ENCODE results near the gene ITPRID1. TPM values are rescaled to one million over a fixed set of nuclear protein-coding genes. Genes with fewer than 3 reads are reported as not detected.

ITPRID1 gene
- total and polyA plus RNA-seq, 2 experiments from 2014 or later: not detected

- Histone ChIP-seq H3K9me3 (ENCODE audit: low read depth) (no peaks in the 10 kb centered on the region), H3F3A (ENCODE audit: insufficient read depth) (no peaks in the 10 kb centered on the region), H3K4me1 (ENCODE audit: insufficient read depth) (no peaks in the 10 kb centered on the region), H2AFZ (no peak overlapping the region), H3K9me2 (ENCODE audit: insufficient read depth) (no peaks in the 10 kb centered on the region), H3K9ac (no peak overlapping the region), H4K20me1 (ENCODE audit: insufficient read depth) (no peaks in the 10 kb centered on the region), H3K4me2 (ENCODE audit: unreplicated experiment) (no peak overlapping the region), H3K36me3 (ENCODE audit: low read depth) (no peaks in the 10 kb centered on the region), H3K4me3 (no peak overlapping the region), H3K27ac (no peak overlapping the region), H3K27me3 (replicated peaks; ENCODE audit: insufficient read depth) (no peaks in the 10 kb centered on the region), H3K79me2 (ENCODE audit: insufficient read depth) (no peaks in the 10 kb centered on the region)
- no peak for TF ChIP-seq EZH2phosphoT487 (IDR thresholded peaks at IDR 0.05; ENCODE audit: insufficient read depth, low read depth)
- TF ChIP-seq EZH2 (IDR thresholded peaks at IDR 0.05; ENCODE audit: insufficient read depth, poor library complexity, severe bottlenecking): no peak
- peak; percentile 2 for DNase-seq
- 1 to 4% methylated on average over 6 of the region's 6 CpGs for WGBS, 2 experiments (ENCODE audit: low coverage in 1 of 2, low lambda C conversion rate in 2 of 2, missing lambda C conversion rate in 2 of 2)
- in situ Hi-C loops (cut with MboI): no loop called here
These were observed 35.2 kb upstream of the ITPRID1 start for GRCh38 chr7:31478721-31479120.

GRCh38 chr7:31487071-31487470, 26.8 kb upstream of the ITPRID1 start:
- Histone ChIP-seq H3K79me2 (ENCODE audit: insufficient read depth) (no peaks in the 10 kb centered on the region), H3K27ac (no peak overlapping the region), H3K4me3 (no peak overlapping the region), H4K20me1 (ENCODE audit: insufficient read depth) (no peaks in the 10 kb centered on the region), H3K9ac (no peak overlapping the region), H3K4me1 (ENCODE audit: insufficient read depth) (no peaks in the 10 kb centered on the region), H3K4me2 (ENCODE audit: unreplicated experiment) (no peak overlapping the region), H3F3A (ENCODE audit: insufficient read depth) (no peaks in the 10 kb centered on the region), H3K27me3 (replicated peaks; ENCODE audit: insufficient read depth) (no peaks in the 10 kb centered on the region), H2AFZ (no peak overlapping the region), H3K9me2 (ENCODE audit: insufficient read depth) (no peaks in the 10 kb centered on the region), H3K9me3 (ENCODE audit: low read depth) (no peaks in the 10 kb centered on the region), H3K36me3 (ENCODE audit: low read depth) (no peaks in the 10 kb centered on the region)
- TF ChIP-seq EZH2 (IDR thresholded peaks at IDR 0.05; ENCODE audit: insufficient read depth, poor library complexity, severe bottlenecking) (no peak), EZH2phosphoT487 (IDR thresholded peaks at IDR 0.05; ENCODE audit: insufficient read depth, low read depth) (no peak)
- no peak for DNase-seq
- in situ Hi-C loops (cut with MboI): no loop called here
- 5 to 16% methylated on average over 6 of the region's 6 CpGs for WGBS, 2 experiments (ENCODE audit: low coverage in 1 of 2, low lambda C conversion rate in 2 of 2, missing lambda C conversion rate in 2 of 2)

DNA sequence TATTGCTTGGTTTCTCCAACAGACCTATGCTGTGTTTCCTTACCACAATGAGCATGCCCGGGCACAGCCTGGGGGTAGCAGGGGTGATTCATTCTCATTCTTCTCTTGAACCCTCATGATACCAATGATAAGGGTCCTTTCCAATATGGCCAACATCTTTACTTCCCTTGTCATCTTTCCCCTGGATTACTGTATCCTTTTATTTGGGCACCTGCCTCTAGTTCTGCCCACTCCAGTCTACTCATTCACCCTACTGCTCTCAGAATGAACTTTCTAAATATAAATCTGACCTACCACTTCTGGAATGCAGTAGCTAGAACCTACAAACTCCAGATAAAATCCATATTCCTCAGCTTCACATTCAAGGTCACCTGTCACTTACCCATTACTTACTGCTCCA, 26.4 kb upstream of the ITPRID1 start:
- Histone ChIP-seq H3K36me3 (ENCODE audit: low read depth) (no peaks in the 10 kb centered on the region), H3K9ac (no peak overlapping the region), H3K27ac (no peak overlapping the region), H3F3A (ENCODE audit: insufficient read depth) (no peaks in the 10 kb centered on the region), H3K4me1 (ENCODE audit: insufficient read depth) (no peaks in the 10 kb centered on the region), H3K4me3 (no peak overlapping the region), H3K27me3 (replicated peaks; ENCODE audit: insufficient read depth) (no peaks in the 10 kb centered on the region), H3K9me2 (ENCODE audit: insufficient read depth) (no peaks in the 10 kb centered on the region), H2AFZ (no peak overlapping the region), H3K4me2 (ENCODE audit: unreplicated experiment) (no peak overlapping the region), H3K9me3 (ENCODE audit: low read depth) (no peaks in the 10 kb centered on the region), H4K20me1 (ENCODE audit: insufficient read depth) (no peaks in the 10 kb centered on the region), H3K79me2 (ENCODE audit: insufficient read depth) (no peaks in the 10 kb centered on the region)
- DNase-seq: no peak
- WGBS, 2 experiments (ENCODE audit: low coverage in 1 of 2, low lambda C conversion rate in 2 of 2, missing lambda C conversion rate in 2 of 2): 11 to 23% methylated on average over 1 of the region's 1 CpG
- in situ Hi-C loops (cut with MboI): no loop called here
- TF ChIP-seq EZH2phosphoT487 (IDR thresholded peaks at IDR 0.05; ENCODE audit: insufficient read depth, low read depth) (no peak), EZH2 (IDR thresholded peaks at IDR 0.05; ENCODE audit: insufficient read depth, poor library complexity, severe bottlenecking) (no peak)

GRCh38 chr7:31488562-31489203, 25.2 kb upstream of the ITPRID1 start:
- no peak overlapping the region for H3K9ac ChIP-seq
- 17 to 18% methylated on average over 15 of the region's 15 CpGs for WGBS, 2 experiments (ENCODE audit: low coverage in 1 of 2, low lambda C conversion rate in 2 of 2, missing lambda C conversion rate in 2 of 2)
- no peaks in the 10 kb centered on the region for H3K4me1 ChIP-seq (ENCODE audit: insufficient read depth)
- H3K4me3 ChIP-seq: no peak overlapping the region
- no peak overlapping the region for H2AFZ ChIP-seq
- H3K36me3 ChIP-seq (ENCODE audit: low read depth): no peaks in the 10 kb centered on the region
- TF ChIP-seq EZH2 (IDR thresholded peaks at IDR 0.05; ENCODE audit: insufficient read depth, poor library complexity, severe bottlenecking) (no peak), EZH2phosphoT487 (IDR thresholded peaks at IDR 0.05; ENCODE audit: insufficient read depth, low read depth) (no peak)
- no peaks in the 10 kb centered on the region for H3F3A ChIP-seq (ENCODE audit: insufficient read depth)
- H4K20me1 ChIP-seq (ENCODE audit: insufficient read depth): no peaks in the 10 kb centered on the region
- H3K4me2 ChIP-seq (ENCODE audit: unreplicated experiment): no peak overlapping the region
- H3K27me3 ChIP-seq (replicated peaks; ENCODE audit: insufficient read depth): no peaks in the 10 kb centered on the region
- DNase-seq: peak; percentile 52
- no peaks in the 10 kb centered on the region for H3K9me3 ChIP-seq (ENCODE audit: low read depth)
- H3K27ac ChIP-seq: no peak overlapping the region
- H3K9me2 ChIP-seq (ENCODE audit: insufficient read depth): no peaks in the 10 kb centered on the region
- no peaks in the 10 kb centered on the region for H3K79me2 ChIP-seq (ENCODE audit: insufficient read depth)
- in situ Hi-C loops (cut with MboI): no loop called here

Data from GM23248 (cell line).